ENCODE results near the gene CCR4. TPM values are rescaled to one million over a fixed set of nuclear protein-coding genes. Genes with fewer than 3 reads are reported as not detected.

CCR4 gene
- total and polyA plus RNA-seq, 10 of the 15 experiments (the other 5 are each of a cell fraction or from before 2014, with no cell fraction given): 0.41 to 12.4 (median 5.3) TPM

GRCh38 chr3:33004205-33004604, 52.8 kb downstream of the CCR4 start:
- BruUV-seq (replicated peaks): no TSS peak
- no peak for DNase-seq (ENCODE audit: low read depth, low spot score)
- Histone ChIP-seq H3K4me3 (no peak overlapping the region), H3K36me3 (ENCODE audit: control insufficient read depth in 2 of 2, insufficient read depth in 2 of 2, low read length in 1 of 2) (no peaks in the 10 kb centered on the region; a peak in 1 of 4 replicates), H3K4me2 (ENCODE audit: control insufficient read depth, insufficient read depth) (no peak overlapping the region), H3K79me2 (ENCODE audit: control insufficient read depth, insufficient read depth, low read length) (no peaks in the 10 kb centered on the region), H3K4me1 (ENCODE audit: control insufficient read depth, insufficient read depth, low read length) (no peaks in the 10 kb centered on the region), H3K9me3 (replicated peaks; ENCODE audit: control insufficient read depth, insufficient read depth, low read length) (no peaks in the 10 kb centered on the region), H2AFZ (ENCODE audit: control insufficient read depth, low read depth, low read length) (no peak overlapping the region), H4K20me1 (ENCODE audit: control insufficient read depth, insufficient read depth) (no peaks in the 10 kb centered on the region), H3K27me3 (replicated peaks in 1 of 2; ENCODE audit: control insufficient read depth in 2 of 2, insufficient read depth in 2 of 2, low read length in 1 of 2) (no peaks in the 10 kb centered on the region), H3K27ac (ENCODE audit: control insufficient read depth, insufficient read depth) (no peak overlapping the region), H3K9ac (ENCODE audit: control insufficient read depth, insufficient read depth, low read length) (no peak overlapping the region)
- no peak for ATAC-seq
- no peak for FAIRE-seq
- TF ChIP-seq YY1 (IDR thresholded peaks at IDR 0.05; ENCODE audit: low read depth, low read length) (no peak), E2F4 (IDR thresholded peaks at IDR 0.05; ENCODE audit: low read depth, low read length) (no peak), NR2C1 (IDR thresholded peaks at IDR 0.05) (no peak), RUNX3 (IDR thresholded peaks at IDR 0.05; ENCODE audit: low read length) (no peak)
- ChIA-PET RAD21 (ENCODE audit: unreplicated experiment) (no interaction called here), SMC1A (ENCODE audit: uncharacterized antibody, unreplicated experiment) (interaction anchor here (0.8 to 1.0 kb wide), 2 partner anchors 15 to 65 kb away, joined by 3 to 4 read pairs; no protein-coding TSS in a partner anchor), CTCF (no interaction called here), POLR2A (no interaction called here)
- WGBS (ENCODE audit: insufficient coverage, insufficient replicate concordance, low lambda C conversion rate, missing lambda C conversion rate): 60% methylated on average over 4 of the region's 4 CpGs
- in situ Hi-C loops (cut with MboI) (no loop called here), intact Hi-C loops (cut with micrococcal nuclease; ENCODE audit: unreplicated experiment) (no loop called here)

GRCh38 chr3:33004961-33005360, 53.5 kb downstream of the CCR4 start:
- Histone ChIP-seq H2AFZ (ENCODE audit: control insufficient read depth, low read depth, low read length) (no peak overlapping the region), H3K9ac (ENCODE audit: control insufficient read depth, insufficient read depth, low read length) (no peak overlapping the region), H3K27me3 (replicated peaks in 1 of 2; ENCODE audit: control insufficient read depth in 2 of 2, insufficient read depth in 2 of 2, low read length in 1 of 2) (no peaks in the 10 kb centered on the region), H4K20me1 (ENCODE audit: control insufficient read depth, insufficient read depth) (no peaks in the 10 kb centered on the region), H3K4me1 (ENCODE audit: control insufficient read depth, insufficient read depth, low read length) (no peaks in the 10 kb centered on the region), H3K79me2 (ENCODE audit: control insufficient read depth, insufficient read depth, low read length) (no peaks in the 10 kb centered on the region), H3K4me3 (no peak overlapping the region), H3K4me2 (ENCODE audit: control insufficient read depth, insufficient read depth) (no peak overlapping the region), H3K36me3 (ENCODE audit: control insufficient read depth in 2 of 2, insufficient read depth in 2 of 2, low read length in 1 of 2) (no peaks in the 10 kb centered on the region; a peak in 1 of 4 replicates), H3K27ac (ENCODE audit: control insufficient read depth, insufficient read depth) (no peak overlapping the region), H3K9me3 (replicated peaks; ENCODE audit: control insufficient read depth, insufficient read depth, low read length) (no peaks in the 10 kb centered on the region)
- intact Hi-C loops (cut with micrococcal nuclease; ENCODE audit: unreplicated experiment): no loop called here
- ChIA-PET POLR2A (no interaction called here), CTCF (no interaction called here), SMC1A (ENCODE audit: uncharacterized antibody, unreplicated experiment) (interaction anchor here (0.8 kb wide), 1 partner anchor 16 kb away, joined by 4 read pairs; no protein-coding TSS in a partner anchor), RAD21 (ENCODE audit: unreplicated experiment) (no interaction called here)
- BruUV-seq (replicated peaks): no TSS peak
- WGBS (ENCODE audit: insufficient coverage, insufficient replicate concordance, low lambda C conversion rate, missing lambda C conversion rate): 93% methylated on average over 2 of the region's 2 CpGs
- in situ Hi-C loops (cut with MboI): no loop called here
- DNase-seq (ENCODE audit: low read depth, low spot score) (no peak), ATAC-seq (no peak), FAIRE-seq (no peak)
- TF ChIP-seq SPI1 (IDR thresholded peaks at IDR 0.05; ENCODE audit: borderline replicate concordance, insufficient read depth, low read depth, low read length) (no peak), ATF7 (IDR thresholded peaks at IDR 0.05; ENCODE audit: low read depth) (no peak), NR2F1 (conservative IDR thresholded peaks at IDR 0.05) (no peak), PAX8 (IDR thresholded peaks at IDR 0.05) (no peak), TARDBP (IDR thresholded peaks at IDR 0.05; ENCODE audit: borderline replicate concordance) (no peak), SMC3 (IDR thresholded peaks at IDR 0.05; ENCODE audit: borderline replicate concordance, low read length) (no peak), RFX5 (IDR thresholded peaks at IDR 0.05; ENCODE audit: low read depth, low read length) (no peak), ZNF207 (IDR thresholded peaks at IDR 0.05; ENCODE audit: borderline replicate concordance) (no peak), CBX3 (IDR thresholded peaks at IDR 0.05; ENCODE audit: borderline replicate concordance, low read depth) (no peak), CBX5 (IDR thresholded peaks at IDR 0.05; ENCODE audit: low read depth) (no peak), CREB1 (IDR thresholded peaks at IDR 0.05; ENCODE audit: low read depth) (no peak), HDAC6 (IDR thresholded peaks at IDR 0.05; ENCODE audit: unreplicated experiment) (no peak), NBN (IDR thresholded peaks at IDR 0.05) (no peak), POU2F2 (IDR thresholded peaks at IDR 0.05; ENCODE audit: borderline replicate concordance, low read depth, low read length) (no peak), RELB (IDR thresholded peaks at IDR 0.05; ENCODE audit: low read depth) (no peak), SIN3A (IDR thresholded peaks at IDR 0.05; ENCODE audit: low read depth, low read length) (no peak)

Measured in GM12878 (cell line).